ENCODE measurements around the gene CD8A.

DNA sequence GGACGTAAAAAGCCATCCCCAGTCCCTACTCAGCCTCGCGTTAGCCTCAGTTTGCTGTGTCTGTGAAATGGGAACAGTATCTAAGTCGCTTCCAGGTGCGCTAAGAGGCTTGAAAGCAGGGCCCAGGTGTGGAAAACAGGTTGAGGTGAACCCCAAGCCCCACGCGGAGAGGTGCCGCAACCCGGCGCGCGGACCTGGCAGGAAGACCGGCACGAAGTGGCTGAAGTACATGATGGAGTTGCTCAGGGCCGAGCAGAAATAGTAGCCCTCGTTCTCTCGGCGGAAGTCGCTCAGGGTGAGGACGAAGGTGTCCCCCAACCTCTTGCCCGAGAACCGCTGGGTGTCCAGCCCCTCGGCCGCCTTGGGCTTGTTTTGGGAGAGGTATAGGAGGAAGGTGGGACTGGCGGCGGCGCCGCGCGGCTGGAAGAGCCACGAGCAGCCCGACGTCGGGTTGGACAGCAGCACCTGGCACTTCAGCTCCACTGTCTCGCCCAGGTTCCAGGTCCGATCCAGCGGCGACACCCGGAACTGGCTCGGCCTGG lies 508 bp downstream of the CD8A start:
- TF ChIP-seq POLR2A (IDR thresholded peaks at IDR 0.05): no peak
- TF ChIP-seq, protein P1, sequence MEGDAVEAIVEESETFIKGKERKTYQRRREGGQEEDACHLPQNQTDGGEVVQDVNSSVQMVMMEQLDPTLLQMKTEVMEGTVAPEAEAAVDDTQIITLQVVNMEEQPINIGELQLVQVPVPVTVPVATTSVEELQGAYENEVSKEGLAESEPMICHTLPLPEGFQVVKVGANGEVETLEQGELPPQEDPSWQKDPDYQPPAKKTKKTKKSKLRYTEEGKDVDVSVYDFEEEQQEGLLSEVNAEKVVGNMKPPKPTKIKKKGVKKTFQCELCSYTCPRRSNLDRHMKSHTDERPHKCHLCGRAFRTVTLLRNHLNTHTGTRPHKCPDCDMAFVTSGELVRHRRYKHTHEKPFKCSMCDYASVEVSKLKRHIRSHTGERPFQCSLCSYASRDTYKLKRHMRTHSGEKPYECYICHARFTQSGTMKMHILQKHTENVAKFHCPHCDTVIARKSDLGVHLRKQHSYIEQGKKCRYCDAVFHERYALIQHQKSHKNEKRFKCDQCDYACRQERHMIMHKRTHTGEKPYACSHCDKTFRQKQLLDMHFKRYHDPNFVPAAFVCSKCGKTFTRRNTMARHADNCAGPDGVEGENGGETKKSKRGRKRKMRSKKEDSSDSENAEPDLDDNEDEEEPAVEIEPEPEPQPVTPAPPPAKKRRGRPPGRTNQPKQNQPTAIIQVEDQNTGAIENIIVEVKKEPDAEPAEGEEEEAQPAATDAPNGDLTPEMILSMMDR (IDR thresholded peaks at IDR 0.05): no peak
